GM10847 (cell line): ENCODE results near the gene ZBTB22.
A peak's percentile ranks its signal among the peaks of the same experiment; 100 is the strongest.

Source experiments
- POLR2A ChIP-seq: IDR thresholded peaks from 2 replicates; pipeline ENCODE4 v1.6.1; 2011; ENCODE audit not compliant: insufficient read length; ENCODE audit errors: extremely low read depth

The ZBTB22 gene

GRCh38 chr6:33273129-33273923, 44.2 kb downstream of the ZBTB22 start:
- TF ChIP-seq POLR2A: no peak

GRCh38 chr6:33272275-33273128, 45.0 kb downstream of the ZBTB22 start:
- no peak for TF ChIP-seq POLR2A

GRCh38 chr6:33271468-33272274, 45.9 kb downstream of the ZBTB22 start, which contains the start of the genes RPS18 and VPS52:
RPS18 (plus strand) TSS chr6:33272075; CDS start chr6:33272120, 45 bp downstream.
VPS52 (minus strand) TSS chr6:33271876; CDS start chr6:33271675, 201 bp downstream.
- peak; percentile 99 for TF ChIP-seq POLR2A

GRCh38 chr6:33271117-33271467, 46.5 kb downstream of the ZBTB22 start:
- no peak for TF ChIP-seq POLR2A
